NCI-H2171 treated with DMSO at 0.1 percent for 48 hours (cell line): ENCODE data around the gene KIF17.
"Not testable (repeated sequence)": the region's sequence is repeated elsewhere in the genome, so short reads cannot be mapped to it uniquely, and the experiment has no call there.

ENCODE experiments used
- DNase-seq: peaks from one replicate; lab custom pipeline; 2025; lab: John Stamatoyannopoulos, UW

KIF17 gene

GRCh38 chr1:20686883-20687725 is 30.7 kb downstream of the KIF17 start:
- no peak for DNase-seq

GRCh38 chr1:20685741-20686140 is 32.1 kb downstream of the KIF17 start:
- no peak for DNase-seq

- no peak for DNase-seq
Observed at GRCh38 chr1:20685099-20685662, 32.6 kb downstream of the KIF17 start.

GRCh38 chr1:20684651-20685050 is 33.2 kb downstream of the KIF17 start:
- no peak for DNase-seq

DNA sequence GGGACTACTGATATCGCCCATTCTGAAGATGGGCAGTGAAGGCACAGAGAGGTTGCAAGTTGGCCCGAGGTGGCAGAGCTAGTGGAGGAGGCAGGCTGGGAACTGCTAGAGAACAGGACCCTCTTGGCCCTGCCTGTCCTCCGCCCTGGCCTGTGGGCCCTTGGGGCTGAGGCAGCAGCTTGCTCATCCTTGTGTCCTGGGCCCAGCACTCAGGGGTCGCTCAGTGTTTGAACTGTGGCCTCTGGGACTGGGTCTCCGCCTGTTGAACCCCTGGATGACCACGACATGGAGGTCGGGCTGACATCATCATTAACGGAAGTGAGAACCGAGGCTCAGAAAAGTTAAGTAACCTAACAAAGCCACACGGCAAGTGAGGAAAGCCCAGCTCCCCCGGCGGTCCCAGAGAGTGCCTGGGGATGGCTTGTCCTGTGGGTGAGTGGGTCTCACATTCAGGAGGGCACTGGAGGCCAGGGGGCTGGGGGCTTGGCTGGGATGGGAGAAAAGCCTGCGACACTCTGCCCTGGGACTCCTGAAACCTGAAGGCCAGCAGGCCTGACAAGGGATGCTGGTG is 33.7 kb downstream of the KIF17 start:
- DNase-seq: no peak

DNA sequence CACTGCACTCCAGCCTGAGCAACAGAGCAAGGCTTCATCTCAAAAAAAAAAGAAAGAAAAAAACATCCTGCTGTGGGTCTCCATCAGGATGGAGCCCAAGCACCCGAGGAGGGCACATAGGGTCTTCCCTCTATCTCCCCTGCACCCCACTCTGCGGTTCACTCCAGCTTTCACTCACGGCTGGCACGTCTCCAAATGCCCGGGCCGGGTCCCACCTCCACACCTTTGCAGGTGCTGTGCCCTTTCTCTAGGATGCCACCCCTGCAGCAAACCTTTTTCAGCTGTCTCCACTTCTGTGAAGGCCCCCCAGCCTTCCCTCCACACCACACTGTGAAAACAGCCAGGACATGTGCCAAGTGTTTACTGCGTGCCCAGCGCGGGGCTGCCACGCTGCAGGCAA is 34.2 kb downstream of the KIF17 start:
- no peak for DNase-seq

- DNase-seq: no peak
Observed at GRCh38 chr1:20682571-20683236, 35.1 kb downstream of the KIF17 start.

GRCh38 chr1:20681999-20682398 is 35.8 kb downstream of the KIF17 start:
- no peak for DNase-seq

- no peak for DNase-seq
Observed at GRCh38 chr1:20680269-20680668, 37.5 kb downstream of the KIF17 start.

DNA sequence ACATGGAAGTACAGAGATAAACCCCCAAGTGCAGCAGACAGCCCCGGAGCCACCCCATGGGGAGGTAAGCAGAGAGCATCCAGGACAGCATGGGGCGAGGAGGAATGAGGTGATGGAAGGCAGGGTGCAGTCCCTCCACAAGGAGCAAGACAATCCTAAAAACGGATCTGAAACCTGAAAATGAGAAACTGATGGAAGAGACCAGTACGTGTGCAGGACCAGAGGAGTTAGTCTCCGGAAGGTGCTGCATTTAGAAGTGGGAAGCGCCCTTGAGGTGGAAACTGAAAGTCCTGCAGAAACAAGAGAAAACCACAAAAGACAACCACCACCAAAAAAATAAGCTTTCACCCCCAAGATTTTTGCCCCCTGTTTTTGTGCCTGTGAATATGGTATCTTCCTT is 39.2 kb downstream of the KIF17 start:
- DNase-seq: no peak

GRCh38 chr1:20673626-20674025 is 44.2 kb downstream of the KIF17 start:
- DNase-seq: not testable (repeated sequence)

GRCh38 chr1:20672265-20672632 is 45.6 kb downstream of the KIF17 start:
- no peak for DNase-seq

- no peak for DNase-seq
Observed at GRCh38 chr1:20670936-20671335, 46.9 kb downstream of the KIF17 start.

GRCh38 chr1:20668581-20668980 is 49.2 kb downstream of the KIF17 start:
- no peak for DNase-seq

DNA sequence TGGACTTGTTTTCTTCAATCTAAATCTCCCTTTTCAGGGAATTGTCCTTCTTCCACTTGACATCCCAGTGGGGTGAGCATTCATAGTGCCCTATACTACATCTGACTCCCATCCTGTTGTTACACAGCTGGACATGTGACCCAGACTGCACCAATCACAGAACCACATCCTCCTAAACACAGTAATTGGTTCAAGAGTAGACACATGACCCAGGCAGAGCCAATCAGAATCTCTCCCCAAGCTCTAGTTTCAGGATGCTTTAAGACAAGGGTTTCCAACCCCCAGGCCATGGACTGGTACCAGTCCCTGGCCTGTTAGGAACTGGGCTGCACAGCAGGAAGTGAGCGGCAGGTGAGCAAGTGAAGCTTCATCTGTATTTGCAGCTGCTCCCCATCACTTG is 51.0 kb downstream of the KIF17 start:
- DNase-seq: peak; percentile 50

GRCh38 chr1:20666146-20666545 is 51.7 kb downstream of the KIF17 start:
- no peak for DNase-seq

- no peak for DNase-seq
Observed at GRCh38 chr1:20665726-20666125, 52.1 kb downstream of the KIF17 start.

- DNase-seq: no peak
Observed at GRCh38 chr1:20663969-20664715, 53.7 kb downstream of the KIF17 start.

DNA sequence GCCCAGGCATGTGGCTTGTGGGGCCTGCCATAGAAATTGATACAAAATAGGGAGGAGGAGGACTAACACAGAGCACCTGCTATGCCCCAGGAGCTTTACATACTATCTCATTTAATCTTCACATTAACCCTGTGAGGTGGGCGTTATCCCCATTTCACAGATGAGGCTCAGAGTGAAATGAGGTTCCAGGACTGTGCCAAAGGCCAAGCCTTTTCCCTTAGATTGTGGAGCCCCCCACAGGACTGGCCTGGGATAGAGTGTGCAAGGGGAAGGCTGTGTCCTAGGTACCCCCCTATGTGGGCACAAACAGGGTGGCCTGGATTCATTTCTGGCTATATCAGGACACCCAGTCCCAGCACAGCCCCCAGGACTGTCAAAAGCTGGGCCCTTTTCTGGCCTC is 54.4 kb downstream of the KIF17 start:
- DNase-seq: no peak

DNA sequence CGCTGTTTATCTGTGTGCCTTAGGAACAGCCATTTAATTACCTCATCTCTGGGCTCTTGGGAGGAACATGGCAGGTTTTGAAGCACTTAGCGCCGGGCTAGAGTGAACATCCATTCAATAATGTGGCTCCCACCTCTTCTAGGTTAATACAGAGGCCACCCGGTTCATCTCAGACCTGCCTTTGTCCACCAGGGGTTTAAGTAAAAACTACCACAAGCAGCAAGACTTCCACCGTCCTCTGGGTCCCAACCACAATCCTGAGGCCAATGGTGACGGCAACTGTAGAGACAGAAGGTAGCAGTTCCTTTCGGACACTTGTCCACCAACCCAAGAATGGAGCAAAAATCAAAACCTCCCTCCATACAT is 55.7 kb downstream of the KIF17 start:
- no peak for DNase-seq

DNA sequence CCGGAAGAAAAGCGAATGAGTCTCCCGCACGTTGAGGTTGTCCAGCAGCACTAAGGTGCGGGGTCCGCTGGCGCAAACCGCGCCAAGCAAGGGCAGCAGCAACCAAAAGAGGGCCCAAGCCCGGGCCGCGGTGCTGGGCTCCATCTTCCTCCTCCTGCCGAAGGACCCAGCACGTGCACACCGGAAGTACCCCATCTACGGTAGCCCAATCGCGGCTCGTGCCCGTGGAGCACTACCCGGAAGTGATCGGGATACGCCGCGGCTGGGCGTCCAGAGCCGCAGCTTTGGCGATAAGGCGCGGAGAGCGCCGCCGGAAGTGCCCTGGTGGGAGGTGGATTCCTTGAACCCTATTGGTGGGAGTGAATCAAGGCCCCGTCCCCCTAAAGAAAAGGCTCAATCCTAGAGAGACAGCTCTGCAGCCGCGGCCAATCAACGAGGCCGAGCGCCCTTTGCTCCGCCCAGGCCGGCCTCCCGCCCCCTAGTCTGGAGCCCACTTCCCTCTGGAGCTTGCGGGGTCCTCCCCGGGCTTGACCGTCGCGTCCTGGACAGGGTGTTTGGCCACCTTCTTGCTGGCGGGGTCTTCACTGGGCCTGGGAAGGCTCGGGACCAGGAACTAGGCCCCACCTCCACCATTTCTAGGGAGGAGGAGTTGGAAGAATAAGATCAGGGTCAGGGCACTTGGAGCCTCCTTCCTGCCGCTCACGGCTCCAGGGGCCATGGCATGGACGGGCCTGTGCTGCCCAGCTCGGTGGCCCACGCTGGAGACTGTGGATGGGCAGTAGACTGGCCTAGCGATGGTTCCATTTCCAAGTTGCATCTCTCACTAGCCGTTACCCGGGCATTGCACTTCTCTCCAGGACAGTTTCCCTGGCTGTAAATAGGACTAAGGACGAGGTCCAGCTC is 56.3 kb downstream of the KIF17 start, which contains the start of gene DDOST:
Gene DDOST (minus strand): TSS at position 163 of the 903 bp plus-strand sequence. CDS start 19 bp downstream, at position 144.
- DNase-seq: peak; percentile 98
